ENCODE measurements around the gene JMJD1C.

JMJD1C gene

GRCh38 chr10:63430999-63431356 is 34.8 kb downstream of the JMJD1C start:
- TF ChIP-seq CTCF (IDR thresholded peaks at IDR 0.05): no peak

DNA sequence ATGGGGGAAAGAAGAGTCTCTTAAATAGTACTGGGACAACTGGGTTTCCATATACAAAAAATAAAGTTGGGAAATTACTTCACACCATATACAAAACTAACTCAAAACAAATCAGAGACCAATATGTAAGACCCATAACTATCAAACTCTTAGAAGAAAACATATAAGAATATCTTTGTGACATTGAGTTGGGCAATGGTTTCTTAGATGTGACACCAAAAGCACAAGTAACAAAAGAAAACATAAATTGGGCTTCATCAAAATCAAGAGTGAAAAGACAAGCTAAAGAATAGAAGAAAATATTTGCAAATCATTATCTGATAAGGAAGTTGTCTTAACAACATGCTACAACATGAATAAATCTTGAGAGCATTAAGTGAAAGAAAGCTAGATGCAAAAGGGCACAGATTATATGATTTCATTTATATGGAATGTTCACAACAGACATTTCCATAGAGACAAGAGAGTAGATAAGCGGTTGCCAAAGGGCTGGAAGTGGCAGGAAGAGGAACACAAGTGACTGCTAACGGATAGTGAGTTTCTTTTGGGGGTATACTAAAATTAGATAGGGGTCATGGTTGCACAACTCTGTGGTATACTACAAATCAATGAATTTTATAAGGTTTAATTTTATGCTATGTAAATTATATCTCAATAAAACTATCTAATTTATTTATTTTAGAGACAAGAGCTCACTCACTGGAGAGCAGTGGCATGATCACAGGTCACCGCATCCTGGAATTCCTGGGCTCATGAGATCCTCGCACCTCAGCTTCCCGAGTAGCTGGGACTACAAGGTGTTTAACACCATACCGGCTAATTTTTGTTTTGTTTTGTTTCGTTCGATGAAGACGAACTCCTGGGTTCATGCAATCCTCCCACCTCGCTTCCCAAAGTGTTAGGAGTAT is 35.4 kb downstream of the JMJD1C start:
- TF ChIP-seq CTCF (IDR thresholded peaks at IDR 0.05): no peak

GRCh38 chr10:63429281-63429680 is 36.5 kb downstream of the JMJD1C start:
- TF ChIP-seq CTCF (IDR thresholded peaks at IDR 0.05): no peak

- TF ChIP-seq CTCF (IDR thresholded peaks at IDR 0.05): no peak
Observed at GRCh38 chr10:63427013-63427412, 38.8 kb downstream of the JMJD1C start.

GRCh38 chr10:63425512-63425911 is 40.3 kb downstream of the JMJD1C start:
- TF ChIP-seq CTCF (IDR thresholded peaks at IDR 0.05): no peak

DNA sequence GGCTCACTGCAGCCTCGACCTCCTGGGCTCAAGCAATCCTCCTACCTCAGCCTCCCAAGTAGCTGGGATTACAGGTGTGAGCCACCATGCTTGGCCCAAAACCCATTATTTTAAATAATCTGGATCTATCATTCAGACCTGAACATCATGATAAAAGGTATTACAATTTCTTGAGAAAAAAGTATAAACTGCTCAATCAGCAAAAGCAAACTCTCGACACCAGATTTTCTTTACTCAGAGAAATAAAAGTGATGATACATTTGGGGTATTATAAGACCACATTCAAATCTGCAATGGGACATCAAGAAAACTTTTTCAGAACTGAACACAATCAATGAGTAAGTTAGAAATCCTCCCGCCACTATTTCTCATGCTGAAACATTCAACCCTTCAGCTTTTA is 41.2 kb downstream of the JMJD1C start:
- no peak for TF ChIP-seq CTCF (IDR thresholded peaks at IDR 0.05)

DNA sequence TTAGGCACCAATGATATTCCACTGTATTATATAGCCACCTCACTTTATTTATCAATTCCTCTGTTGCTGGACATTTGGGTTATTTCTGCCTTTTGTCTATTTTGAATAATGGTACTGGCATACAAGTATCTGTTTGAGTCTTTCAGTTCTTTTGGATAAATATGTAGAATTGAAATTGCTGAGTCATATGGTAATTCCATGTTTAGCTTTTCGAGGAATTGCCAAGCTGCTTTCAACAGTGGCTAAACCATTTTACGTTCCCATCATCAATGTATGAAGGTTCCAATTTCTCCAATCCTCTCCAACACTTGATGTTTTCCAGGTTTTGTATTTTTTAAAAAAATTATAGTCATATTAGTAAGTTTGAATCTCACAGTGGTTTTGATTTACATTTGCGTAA is 42.3 kb downstream of the JMJD1C start:
- TF ChIP-seq CTCF (IDR thresholded peaks at IDR 0.05): no peak

Data from LNCAP (cell line).